ENCODE measurements around the gene ABLIM1.

GRCh38 chr10:114544045-114544659, 113.9 kb downstream of the ABLIM1 start:
- TF ChIP-seq, protein P1, sequence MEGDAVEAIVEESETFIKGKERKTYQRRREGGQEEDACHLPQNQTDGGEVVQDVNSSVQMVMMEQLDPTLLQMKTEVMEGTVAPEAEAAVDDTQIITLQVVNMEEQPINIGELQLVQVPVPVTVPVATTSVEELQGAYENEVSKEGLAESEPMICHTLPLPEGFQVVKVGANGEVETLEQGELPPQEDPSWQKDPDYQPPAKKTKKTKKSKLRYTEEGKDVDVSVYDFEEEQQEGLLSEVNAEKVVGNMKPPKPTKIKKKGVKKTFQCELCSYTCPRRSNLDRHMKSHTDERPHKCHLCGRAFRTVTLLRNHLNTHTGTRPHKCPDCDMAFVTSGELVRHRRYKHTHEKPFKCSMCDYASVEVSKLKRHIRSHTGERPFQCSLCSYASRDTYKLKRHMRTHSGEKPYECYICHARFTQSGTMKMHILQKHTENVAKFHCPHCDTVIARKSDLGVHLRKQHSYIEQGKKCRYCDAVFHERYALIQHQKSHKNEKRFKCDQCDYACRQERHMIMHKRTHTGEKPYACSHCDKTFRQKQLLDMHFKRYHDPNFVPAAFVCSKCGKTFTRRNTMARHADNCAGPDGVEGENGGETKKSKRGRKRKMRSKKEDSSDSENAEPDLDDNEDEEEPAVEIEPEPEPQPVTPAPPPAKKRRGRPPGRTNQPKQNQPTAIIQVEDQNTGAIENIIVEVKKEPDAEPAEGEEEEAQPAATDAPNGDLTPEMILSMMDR (IDR thresholded peaks at IDR 0.05) = no peak
- no peak for TF ChIP-seq POLR2A (IDR thresholded peaks at IDR 0.05)
